ENCODE measurements around the gene ORC1. TPM values are rescaled to one million over a fixed set of nuclear protein-coding genes. Genes with fewer than 3 reads are reported as not detected.

The ORC1 gene
- total and polyA plus RNA-seq, 4 donors: 0.31 to 16.6 (median 0.43) TPM

DNA sequence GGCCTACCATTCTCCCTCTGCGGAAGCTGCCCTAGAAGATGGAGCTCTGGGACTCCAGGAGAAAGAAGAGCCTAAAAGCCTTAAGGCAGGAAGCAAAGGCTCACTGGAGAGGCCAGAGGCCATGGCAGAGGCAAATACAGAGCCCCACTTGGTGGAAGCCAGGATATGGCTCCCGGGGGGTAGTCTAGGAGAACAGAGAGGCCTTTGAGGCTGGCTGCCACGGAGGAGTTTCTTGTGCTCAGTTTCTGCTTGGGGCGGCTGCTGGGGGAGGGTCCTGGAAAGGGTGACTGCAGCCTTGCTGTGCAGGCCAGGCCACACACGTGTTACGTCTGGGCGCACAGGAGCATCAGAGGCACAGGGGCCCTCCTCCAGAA is 43.6 kb downstream of the ORC1 start:
- no peak for DNase-seq (ENCODE audit: low spot score)
- Histone ChIP-seq H3K27ac (ENCODE audit: low read depth in 1 of 2, low read length in 2 of 2) (no peak overlapping the region), H3K9ac (ENCODE audit: low read depth in 1 of 2, low read length in 2 of 2) (no peak overlapping the region), H3K4me3 (ENCODE audit: low read depth in 1 of 3, low read length in 3 of 3) (no peak overlapping the region), H3K27me3 (ENCODE audit: control insufficient read depth in 4 of 4, insufficient read depth in 4 of 4, low read length in 3 of 4) (no peaks in the 10 kb centered on the region), H3K9me3 (ENCODE audit: control insufficient read depth in 4 of 4, low read length in 3 of 4) (no peaks in the 10 kb centered on the region), H3K4me1 (ENCODE audit: control insufficient read depth in 4 of 4, insufficient read depth in 4 of 4, low read length in 3 of 4) (peaks cover 4 to 16% (median 12%) of the 10 kb centered on the region in 4 donors), H3K36me3 (ENCODE audit: control insufficient read depth in 4 of 4, insufficient read depth in 3 of 4, low read depth in 1 of 4, low read length in 3 of 4) (peaks cover 27 to 70% (median 60%) of the 10 kb centered on the region in 4 donors)
- TF ChIP-seq HNF4G (IDR thresholded peaks at IDR 0.05) (no peak), FOXA1 (IDR thresholded peaks at IDR 0.05) (no peak), EGR1 (IDR thresholded peaks at IDR 0.05; ENCODE audit: low read depth in 2 of 2) (no peak), SP1 (IDR thresholded peaks at IDR 0.05) (no peak), JUND (IDR thresholded peaks at IDR 0.05) (no peak), GABPA (IDR thresholded peaks at IDR 0.05 in 1 of 2, conservative IDR thresholded peaks at IDR 0.05 in 1 of 2) (no peak), RAD21 (IDR thresholded peaks at IDR 0.05) (no peak), NR2F2 (IDR thresholded peaks at IDR 0.05) (no peak)
- TF ChIP-seq, protein P1, sequence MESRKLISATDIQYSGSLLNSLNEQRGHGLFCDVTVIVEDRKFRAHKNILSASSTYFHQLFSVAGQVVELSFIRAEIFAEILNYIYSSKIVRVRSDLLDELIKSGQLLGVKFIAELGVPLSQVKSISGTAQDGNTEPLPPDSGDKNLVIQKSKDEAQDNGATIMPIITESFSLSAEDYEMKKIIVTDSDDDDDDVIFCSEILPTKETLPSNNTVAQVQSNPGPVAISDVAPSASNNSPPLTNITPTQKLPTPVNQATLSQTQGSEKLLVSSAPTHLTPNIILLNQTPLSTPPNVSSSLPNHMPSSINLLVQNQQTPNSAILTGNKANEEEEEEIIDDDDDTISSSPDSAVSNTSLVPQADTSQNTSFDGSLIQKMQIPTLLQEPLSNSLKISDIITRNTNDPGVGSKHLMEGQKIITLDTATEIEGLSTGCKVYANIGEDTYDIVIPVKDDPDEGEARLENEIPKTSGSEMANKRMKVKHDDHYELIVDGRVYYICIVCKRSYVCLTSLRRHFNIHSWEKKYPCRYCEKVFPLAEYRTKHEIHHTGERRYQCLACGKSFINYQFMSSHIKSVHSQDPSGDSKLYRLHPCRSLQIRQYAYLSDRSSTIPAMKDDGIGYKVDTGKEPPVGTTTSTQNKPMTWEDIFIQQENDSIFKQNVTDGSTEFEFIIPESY (IDR thresholded peaks at IDR 0.05): no peak
- TF ChIP-seq, protein P2, sequence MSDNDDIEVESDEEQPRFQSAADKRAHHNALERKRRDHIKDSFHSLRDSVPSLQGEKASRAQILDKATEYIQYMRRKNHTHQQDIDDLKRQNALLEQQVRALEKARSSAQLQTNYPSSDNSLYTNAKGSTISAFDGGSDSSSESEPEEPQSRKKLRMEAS (IDR thresholded peaks at IDR 0.05): no peak
- TF ChIP-seq, protein P3, sequence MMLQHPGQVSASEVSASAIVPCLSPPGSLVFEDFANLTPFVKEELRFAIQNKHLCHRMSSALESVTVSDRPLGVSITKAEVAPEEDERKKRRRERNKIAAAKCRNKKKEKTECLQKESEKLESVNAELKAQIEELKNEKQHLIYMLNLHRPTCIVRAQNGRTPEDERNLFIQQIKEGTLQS (IDR thresholded peaks at IDR 0.05): no peak
- TF ChIP-seq, protein P4, sequence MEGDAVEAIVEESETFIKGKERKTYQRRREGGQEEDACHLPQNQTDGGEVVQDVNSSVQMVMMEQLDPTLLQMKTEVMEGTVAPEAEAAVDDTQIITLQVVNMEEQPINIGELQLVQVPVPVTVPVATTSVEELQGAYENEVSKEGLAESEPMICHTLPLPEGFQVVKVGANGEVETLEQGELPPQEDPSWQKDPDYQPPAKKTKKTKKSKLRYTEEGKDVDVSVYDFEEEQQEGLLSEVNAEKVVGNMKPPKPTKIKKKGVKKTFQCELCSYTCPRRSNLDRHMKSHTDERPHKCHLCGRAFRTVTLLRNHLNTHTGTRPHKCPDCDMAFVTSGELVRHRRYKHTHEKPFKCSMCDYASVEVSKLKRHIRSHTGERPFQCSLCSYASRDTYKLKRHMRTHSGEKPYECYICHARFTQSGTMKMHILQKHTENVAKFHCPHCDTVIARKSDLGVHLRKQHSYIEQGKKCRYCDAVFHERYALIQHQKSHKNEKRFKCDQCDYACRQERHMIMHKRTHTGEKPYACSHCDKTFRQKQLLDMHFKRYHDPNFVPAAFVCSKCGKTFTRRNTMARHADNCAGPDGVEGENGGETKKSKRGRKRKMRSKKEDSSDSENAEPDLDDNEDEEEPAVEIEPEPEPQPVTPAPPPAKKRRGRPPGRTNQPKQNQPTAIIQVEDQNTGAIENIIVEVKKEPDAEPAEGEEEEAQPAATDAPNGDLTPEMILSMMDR (IDR thresholded peaks at IDR 0.05; ENCODE audit: low read depth, low read length, missing input control): no peak
- WGBS: 95% methylated on average over 7 of the region's 7 CpGs

DNA sequence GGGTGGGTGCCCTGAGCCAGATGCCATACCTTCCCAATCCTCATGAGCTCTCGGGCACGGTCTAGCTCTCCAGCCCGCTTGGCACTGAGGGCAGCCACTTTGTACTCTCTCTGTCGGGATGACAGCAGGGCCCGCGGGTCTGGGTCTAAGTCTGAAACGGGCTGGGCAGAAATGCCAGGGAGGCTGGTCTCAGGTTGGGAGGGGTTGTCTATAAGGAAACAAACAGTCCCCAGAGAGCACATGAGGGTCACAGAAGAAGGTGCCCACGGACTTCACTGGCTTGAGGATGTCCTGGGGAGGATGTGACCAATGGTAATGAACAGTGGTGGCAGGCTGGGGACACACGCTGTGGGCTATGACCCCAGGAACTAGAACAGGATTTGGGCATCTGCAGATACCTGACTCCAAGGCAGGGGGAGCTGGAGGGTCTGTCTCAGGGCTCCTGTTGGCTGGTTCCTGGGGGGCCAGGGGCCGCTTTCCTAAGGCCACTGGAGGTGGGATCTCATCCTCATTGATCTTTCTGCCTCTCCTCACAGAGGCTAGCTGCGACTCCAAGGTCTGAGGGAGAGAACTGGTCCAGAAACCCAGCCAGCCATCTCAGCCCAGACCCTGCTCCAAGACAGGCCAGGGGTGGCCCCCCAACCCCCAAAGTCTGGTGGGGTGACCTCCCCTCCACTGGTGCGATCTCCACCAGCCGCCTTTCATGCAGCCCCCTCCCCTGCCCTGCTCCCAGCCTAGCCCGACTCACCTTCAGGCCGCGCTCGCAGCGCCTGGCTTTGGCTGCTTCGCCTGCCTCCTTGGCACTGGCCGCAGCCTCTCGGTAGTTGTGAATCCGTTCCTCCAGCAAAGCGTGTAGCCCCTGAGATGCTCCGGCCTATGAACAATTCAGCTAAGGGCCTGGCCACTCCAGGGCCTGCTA is 44.3 kb downstream of the ORC1 start:
- no peaks in the 10 kb centered on the region for H3K9me3 ChIP-seq (ENCODE audit: control insufficient read depth in 4 of 4, low read length in 3 of 4)
- no peak overlapping the region for H3K27ac ChIP-seq (ENCODE audit: low read depth in 1 of 2, low read length in 2 of 2)
- H3K4me1 ChIP-seq (ENCODE audit: control insufficient read depth in 4 of 4, insufficient read depth in 4 of 4, low read length in 3 of 4): peaks cover 4 to 11% (median 8%) of the 10 kb centered on the region in 4 donors
- TF ChIP-seq, protein P4 (IDR thresholded peaks at IDR 0.05; ENCODE audit: low read depth, low read length, missing input control): no peak
- TF ChIP-seq, protein P2 (IDR thresholded peaks at IDR 0.05): no peak
- TF ChIP-seq NR2F2 (IDR thresholded peaks at IDR 0.05): no peak
- no peak for TF ChIP-seq SP1 (IDR thresholded peaks at IDR 0.05)
- no peak for TF ChIP-seq JUND (IDR thresholded peaks at IDR 0.05)
- TF ChIP-seq TAF1 (conservative IDR thresholded peaks at IDR 0.05): no peak
- TF ChIP-seq, protein P3 (IDR thresholded peaks at IDR 0.05): no peak
- TF ChIP-seq, protein P1 (IDR thresholded peaks at IDR 0.05): no peak
- TF ChIP-seq FOXA2 (IDR thresholded peaks at IDR 0.05): no peak
- TF ChIP-seq GABPA (IDR thresholded peaks at IDR 0.05 in 1 of 2, conservative IDR thresholded peaks at IDR 0.05 in 1 of 2): no peak
- TF ChIP-seq HNF4G (IDR thresholded peaks at IDR 0.05): no peak
- no peak for TF ChIP-seq YY1 (IDR thresholded peaks at IDR 0.05)
- H3K36me3 ChIP-seq (ENCODE audit: control insufficient read depth in 4 of 4, insufficient read depth in 3 of 4, low read depth in 1 of 4, low read length in 3 of 4): peaks cover 29 to 76% (median 66%) of the 10 kb centered on the region in 4 donors
- 97% methylated on average over 24 of the region's 24 CpGs for WGBS
- H3K27me3 ChIP-seq (ENCODE audit: control insufficient read depth in 4 of 4, insufficient read depth in 4 of 4, low read length in 3 of 4): no peaks in the 10 kb centered on the region
- no peak overlapping the region for H3K4me3 ChIP-seq (ENCODE audit: low read depth in 1 of 3, low read length in 3 of 3)
- no peak for DNase-seq (ENCODE audit: low spot score)
- H3K9ac ChIP-seq (ENCODE audit: low read depth in 1 of 2, low read length in 2 of 2): no peak overlapping the region

All from liver (tissue), 9 donors.